HL-60 (cell line): Measurements from ENCODE around the gene SGCE.

Experiments used
- CTCF ChIP-seq: IDR thresholded peaks from one replicate; pipeline ENCODE4 v1.5.1; 2011; ENCODE audit warnings: low read length, control low read depth, inconsistent platforms; ENCODE audit not compliant: insufficient read depth
- POLR2AphosphoS5 ChIP-seq: IDR thresholded peaks from 2 replicates; pipeline ENCODE4 v1.6.1; 2012; ENCODE audit warnings: low read depth

DNA sequence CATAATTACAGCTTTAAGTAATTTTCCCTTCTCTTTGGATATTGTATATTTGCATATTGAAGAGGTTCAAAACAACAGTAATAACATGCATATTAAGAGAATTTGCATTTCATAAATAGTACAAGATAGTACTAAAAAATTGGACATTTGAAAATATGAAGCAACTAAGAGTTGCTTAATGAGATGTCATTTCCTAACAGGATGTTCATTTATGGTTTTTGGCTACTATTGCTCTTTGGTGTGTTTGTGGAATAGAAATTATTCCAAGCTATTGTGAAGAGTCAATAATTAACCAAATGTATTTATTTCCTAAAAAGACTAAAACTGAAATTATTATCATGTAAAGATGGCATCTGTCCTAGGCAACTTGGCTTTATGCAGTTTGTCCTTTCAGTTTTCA, 4.1 kb upstream of the SGCE start:
- TF ChIP-seq POLR2AphosphoS5 = no peak
- TF ChIP-seq CTCF = no peak
